GM18909 (cell line): ENCODE data around the gene TNS1.
"Not testable (repeated sequence)": the region's sequence is repeated elsewhere in the genome, so short reads cannot be mapped to it uniquely, and the experiment has no call there.

ENCODE experiments used
- ATAC-seq: cut with Tn5 transposase; IDR thresholded peaks from one replicate; pipeline ENCODE4 v1.9.1; 2021; ENCODE audit warnings: mild to moderate bottlenecking; ENCODE audit not compliant: unreplicated experiment, poor library complexity

The TNS1 gene

GRCh38 chr2:218030409-218031195 is 27.8 kb upstream of the TNS1 start:
- ATAC-seq, result no peak

DNA sequence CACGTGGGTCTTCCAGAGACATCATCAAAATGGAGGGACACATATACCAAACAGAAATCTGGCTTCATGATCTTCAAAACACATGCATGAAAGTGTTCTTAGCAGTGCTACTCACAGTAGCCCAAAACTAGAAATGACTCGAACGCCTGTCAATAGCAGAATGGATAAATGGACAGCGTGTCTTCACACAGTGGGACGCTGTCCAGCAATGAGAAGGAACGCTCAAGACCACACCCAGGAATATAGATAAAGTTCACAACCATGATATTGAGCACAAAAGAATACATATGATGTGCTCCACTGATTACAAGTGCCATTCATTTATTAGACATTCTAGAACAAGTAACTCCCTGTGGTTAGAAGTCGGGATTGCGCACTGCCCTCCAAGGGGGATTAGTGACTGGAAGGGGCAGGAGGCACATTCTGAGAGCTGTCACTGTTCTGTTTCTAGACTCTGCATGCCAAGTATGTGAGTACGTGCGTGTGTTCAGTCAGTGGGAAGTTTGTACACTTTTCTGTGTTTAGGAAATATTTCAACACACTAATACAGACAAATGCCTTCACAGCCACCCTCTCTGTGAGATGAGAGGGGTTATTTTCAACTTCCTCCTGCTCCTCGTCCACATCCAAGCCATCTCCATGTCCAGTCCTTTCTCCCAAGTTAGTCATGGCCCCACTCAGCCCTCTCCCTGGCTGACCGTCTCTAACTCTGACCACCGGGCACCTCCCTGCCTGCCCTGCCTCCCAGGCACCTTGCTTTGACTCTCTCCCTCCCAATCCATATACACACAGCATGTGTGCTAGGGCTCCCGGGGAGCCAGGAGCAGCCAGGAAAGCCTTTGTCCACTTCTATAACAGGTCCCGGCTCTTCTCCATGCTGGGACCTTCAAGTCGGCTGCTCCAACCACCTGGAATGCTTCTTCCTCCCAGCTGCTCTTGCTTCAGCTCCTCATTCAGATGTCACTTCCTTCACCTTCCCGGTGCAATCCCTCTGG is 26.9 kb upstream of the TNS1 start:
- ATAC-seq, result no peak

DNA sequence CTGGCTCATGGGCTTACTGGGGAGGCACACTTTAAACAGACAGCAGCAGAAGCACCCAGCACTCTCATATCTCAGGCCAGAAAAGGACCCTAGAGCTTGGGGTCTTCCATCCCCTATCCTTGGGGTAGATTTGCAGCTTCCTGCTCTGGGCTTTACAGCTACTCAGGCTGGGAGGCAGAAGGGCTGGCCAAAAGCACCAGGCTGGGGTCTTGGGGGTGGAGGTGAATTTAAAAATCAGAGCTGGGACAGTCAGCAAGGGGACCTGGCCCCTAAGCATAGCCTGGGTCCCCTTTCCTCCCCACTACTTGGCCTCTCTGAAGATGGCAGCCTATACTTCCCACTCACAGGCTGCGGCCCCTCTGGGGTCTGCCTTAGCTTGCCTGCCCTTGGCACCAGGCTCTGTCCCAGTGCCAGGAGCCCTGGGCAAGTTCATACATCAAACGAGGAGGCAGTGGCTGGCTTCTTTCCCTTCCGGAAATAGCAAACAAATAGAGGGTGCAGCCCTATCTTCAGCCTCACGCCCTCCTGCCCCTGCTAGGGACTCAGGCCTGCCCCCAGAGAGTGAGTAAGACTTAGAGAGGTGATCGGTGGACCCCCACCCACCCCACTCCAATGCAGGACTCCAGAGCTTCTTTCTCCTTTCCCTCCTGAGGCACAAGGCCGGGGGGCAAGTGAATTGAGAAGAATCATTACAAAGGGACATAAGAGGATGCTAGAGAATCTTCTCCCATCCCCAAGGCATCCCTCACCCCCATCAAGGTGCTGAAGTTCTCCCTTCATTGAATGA is 26.0 kb upstream of the TNS1 start:
- ATAC-seq, result no peak

DNA sequence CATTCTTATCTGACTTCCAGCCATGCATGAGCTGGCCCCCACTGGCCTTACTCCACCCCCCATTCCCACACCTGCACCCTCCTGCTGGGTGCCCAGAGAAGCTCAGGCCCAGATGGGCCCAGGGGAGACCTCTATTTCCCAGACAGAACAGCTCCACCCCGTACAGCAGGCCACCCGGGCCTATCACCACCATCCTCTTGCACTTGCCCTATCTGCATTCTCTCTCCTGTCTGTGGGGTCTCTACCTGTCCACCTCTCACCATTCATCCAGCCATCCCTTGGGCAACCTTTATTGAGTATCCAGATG is 25.3 kb upstream of the TNS1 start:
- no peak for ATAC-seq

DNA sequence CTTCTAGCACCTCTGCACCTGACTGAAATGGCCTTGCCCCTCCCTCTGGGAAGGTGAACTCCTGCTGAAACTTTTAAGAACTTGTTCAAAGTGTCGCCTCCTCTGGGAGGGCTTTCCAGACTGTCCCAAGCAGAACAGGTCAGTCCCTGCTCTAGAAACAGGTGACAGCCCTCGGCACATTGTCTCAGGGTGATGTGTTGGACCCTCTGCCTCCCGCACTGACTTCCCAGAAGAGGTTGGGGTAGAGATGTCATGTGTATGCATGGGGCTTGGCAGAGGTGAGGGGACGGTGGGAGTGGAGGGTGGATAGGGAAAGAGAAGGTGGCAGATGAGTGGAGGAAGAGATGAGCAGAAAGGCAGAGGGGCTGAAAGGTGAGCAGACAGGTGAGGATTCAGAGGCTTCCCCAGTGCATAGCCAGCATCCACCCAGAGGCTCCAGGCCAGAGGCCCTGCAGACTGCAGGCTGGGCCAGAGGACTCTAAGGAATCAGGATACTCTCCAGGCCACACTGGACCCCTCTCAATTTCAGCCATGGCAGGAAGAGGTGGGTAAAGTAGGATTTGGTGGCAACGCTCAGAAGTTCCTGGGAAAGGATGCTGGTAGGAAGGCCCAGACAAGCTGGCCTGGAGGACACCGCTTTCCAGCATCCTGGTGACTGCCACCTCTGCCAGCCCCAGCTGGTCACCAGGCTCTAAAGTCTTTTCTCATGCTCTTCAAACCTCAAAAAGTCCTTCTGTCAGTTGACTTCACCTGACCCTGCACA is 24.8 kb upstream of the TNS1 start:
- no peak for ATAC-seq

- ATAC-seq, result no peak
Observed at GRCh38 chr2:218026676-218027425, 24.1 kb upstream of the TNS1 start.

DNA sequence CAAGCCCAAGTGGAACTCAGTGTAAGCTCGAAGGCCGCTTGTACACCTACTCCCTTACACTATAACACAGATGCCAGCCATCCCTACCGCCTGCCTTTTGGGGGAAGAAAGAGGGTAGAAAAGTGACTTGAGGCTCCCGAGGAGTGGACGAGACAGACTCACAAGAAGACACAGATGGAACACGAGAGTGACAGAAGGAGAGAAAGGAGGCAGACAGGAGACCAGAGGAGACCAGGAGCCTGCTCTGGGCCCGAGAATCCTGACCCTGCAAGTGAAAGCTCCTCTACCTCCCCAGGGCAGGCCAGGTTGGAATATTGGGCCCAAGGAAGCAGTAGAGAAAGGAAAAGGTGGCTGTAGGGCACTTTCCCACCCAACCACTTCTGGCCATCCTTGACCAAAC is 23.4 kb upstream of the TNS1 start:
- no peak for ATAC-seq

DNA sequence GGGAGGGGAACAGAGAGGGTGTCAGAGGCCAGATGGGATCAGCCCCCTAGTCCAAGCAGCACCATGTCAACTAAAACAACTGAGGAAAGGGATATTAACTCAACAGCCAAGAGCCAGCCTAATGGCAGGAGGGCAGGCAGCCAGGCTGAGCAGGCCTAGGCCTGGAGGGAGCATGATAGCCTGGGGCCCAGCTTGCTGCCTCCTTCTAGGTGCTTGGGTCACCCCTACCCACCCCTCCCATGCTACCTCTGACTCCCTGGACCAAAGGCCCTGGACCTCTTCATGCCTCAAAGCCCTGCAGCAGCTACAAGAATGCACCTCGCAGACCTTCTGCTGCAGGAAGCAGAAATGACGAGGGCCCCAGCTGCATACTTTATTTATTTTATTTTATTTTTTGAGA is 22.1 kb upstream of the TNS1 start:
- no peak for ATAC-seq

- ATAC-seq, result no peak
Observed at GRCh38 chr2:218024336-218024735, 21.5 kb upstream of the TNS1 start.

DNA sequence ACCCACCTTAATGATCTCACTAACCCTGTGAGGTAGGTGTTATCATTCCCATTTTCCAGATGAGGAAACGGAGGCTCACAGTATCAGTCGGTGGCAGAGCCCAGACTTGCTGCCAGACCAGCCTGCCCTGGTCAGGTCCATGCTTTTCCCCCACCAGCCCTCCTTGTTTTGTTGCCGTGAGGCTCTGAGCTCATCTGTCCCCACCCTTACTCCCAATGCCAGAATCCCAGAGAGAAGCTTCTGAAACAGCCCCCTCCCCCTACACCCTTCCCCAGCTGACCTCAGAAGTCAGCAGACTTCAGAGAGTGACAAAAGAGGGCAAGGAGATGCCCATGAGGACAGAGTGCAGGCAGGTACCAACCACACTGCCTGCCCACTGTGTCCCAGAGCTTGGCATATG is 20.8 kb upstream of the TNS1 start:
- no peak for ATAC-seq

DNA sequence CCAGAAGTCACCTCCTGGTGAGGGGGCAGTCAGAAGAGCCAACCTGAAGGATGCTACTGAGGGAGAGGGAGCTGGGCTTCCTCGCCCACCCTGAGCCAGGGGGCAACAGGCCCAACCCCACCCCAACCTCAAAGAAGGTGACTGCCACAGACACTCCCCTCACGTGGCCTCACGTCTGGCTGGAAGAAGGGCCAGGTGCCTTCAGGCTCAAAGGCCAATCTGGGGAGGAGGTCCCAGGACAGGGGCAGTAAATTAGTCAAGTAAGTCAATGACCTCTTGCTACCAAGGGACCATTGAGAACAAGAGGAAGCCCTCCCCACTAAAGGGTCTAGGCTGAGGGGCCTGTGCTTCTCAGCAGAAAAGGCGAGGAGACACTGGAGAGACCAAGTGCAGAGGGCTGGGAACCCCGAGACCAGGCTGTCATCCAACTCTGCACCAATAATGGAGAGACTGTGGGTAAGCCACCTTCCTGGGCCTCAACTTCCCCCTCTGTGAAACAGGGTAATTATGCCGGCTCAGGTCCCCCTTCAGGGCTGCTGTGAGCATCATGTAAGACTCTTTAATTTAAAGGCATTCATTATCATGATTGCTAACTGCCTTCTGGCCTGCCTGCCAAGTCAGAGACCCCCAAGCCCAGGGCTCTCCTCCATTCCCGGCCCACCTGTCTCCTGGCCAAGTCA is 20.2 kb upstream of the TNS1 start:
- no peak for ATAC-seq

- ATAC-seq, result no peak
Observed at GRCh38 chr2:218022131-218022850, 19.5 kb upstream of the TNS1 start.

DNA sequence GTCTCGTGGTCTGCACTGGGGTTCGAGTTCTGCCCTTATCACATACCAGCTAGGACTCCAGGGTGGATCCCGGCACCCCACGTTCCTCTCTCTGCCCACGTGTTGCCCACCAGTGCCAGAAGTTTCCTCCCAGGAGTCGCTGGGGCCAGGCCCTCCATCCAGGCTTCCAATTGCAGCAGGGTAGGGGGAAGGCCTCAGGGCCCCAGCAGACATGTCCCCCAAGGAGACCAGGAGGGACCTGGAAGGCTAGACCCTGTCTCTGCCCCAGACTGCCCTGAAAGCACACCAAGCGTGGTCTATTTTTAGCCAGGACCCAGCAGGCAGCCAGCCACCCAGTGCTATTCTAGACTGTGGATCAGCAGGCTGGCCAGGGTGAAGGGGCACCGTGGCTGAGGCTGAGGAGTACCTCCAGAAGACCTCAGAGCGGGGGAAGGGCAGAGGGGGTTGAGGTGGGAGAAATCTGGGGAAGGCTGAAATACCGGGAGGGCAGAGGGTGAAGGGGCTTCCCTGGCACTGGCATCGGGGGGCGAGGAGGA is 18.8 kb upstream of the TNS1 start:
- no peak for ATAC-seq

- ATAC-seq, result no peak
Observed at GRCh38 chr2:218020966-218021535, 18.3 kb upstream of the TNS1 start.

GRCh38 chr2:218020281-218020680 is 17.5 kb upstream of the TNS1 start:
- ATAC-seq, result no peak

- ATAC-seq, result no peak
Observed at GRCh38 chr2:218019411-218020060, 16.7 kb upstream of the TNS1 start.

DNA sequence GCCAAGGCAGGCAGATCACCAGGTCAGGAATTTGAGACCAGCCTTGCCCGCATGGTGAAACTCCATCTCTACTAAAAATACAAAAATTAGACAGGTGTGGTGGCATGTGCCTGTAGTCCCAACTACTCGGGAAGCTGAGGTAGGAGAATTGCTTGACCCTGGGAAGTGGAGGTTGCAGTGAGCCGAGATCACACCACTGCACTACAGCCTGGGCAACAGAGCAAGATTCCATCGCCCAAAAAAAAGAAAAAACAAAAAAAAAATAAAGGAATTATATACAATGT is 16.0 kb upstream of the TNS1 start:
- not testable (repeated sequence) for ATAC-seq
